ENCODE results near the gene GMPR2.

GRCh38 chr14:24284501-24285035 is 51.8 kb downstream of the GMPR2 start:
- TF ChIP-seq, protein P1, sequence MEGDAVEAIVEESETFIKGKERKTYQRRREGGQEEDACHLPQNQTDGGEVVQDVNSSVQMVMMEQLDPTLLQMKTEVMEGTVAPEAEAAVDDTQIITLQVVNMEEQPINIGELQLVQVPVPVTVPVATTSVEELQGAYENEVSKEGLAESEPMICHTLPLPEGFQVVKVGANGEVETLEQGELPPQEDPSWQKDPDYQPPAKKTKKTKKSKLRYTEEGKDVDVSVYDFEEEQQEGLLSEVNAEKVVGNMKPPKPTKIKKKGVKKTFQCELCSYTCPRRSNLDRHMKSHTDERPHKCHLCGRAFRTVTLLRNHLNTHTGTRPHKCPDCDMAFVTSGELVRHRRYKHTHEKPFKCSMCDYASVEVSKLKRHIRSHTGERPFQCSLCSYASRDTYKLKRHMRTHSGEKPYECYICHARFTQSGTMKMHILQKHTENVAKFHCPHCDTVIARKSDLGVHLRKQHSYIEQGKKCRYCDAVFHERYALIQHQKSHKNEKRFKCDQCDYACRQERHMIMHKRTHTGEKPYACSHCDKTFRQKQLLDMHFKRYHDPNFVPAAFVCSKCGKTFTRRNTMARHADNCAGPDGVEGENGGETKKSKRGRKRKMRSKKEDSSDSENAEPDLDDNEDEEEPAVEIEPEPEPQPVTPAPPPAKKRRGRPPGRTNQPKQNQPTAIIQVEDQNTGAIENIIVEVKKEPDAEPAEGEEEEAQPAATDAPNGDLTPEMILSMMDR (IDR thresholded peaks at IDR 0.05) = no peak
- TF ChIP-seq EZH2 (IDR thresholded peaks at IDR 0.05) (no peak), EZH2phosphoT487 (IDR thresholded peaks at IDR 0.05) (no peak)
